NCI-H526 treated with DMSO at 0.1 percent for 48 hours (cell line): ENCODE measurements around the gene DGCR2.

Experiments used
- DNase-seq: peaks from one replicate; lab custom pipeline; 2025; lab: John Stamatoyannopoulos, UW

The DGCR2 gene

GRCh38 chr22:19127329-19128008 is 5.3 kb upstream of the DGCR2 start:
- DNase-seq, result no peak

- no peak for DNase-seq
Observed at GRCh38 chr22:19126309-19127273, 4.4 kb upstream of the DGCR2 start.

DNA sequence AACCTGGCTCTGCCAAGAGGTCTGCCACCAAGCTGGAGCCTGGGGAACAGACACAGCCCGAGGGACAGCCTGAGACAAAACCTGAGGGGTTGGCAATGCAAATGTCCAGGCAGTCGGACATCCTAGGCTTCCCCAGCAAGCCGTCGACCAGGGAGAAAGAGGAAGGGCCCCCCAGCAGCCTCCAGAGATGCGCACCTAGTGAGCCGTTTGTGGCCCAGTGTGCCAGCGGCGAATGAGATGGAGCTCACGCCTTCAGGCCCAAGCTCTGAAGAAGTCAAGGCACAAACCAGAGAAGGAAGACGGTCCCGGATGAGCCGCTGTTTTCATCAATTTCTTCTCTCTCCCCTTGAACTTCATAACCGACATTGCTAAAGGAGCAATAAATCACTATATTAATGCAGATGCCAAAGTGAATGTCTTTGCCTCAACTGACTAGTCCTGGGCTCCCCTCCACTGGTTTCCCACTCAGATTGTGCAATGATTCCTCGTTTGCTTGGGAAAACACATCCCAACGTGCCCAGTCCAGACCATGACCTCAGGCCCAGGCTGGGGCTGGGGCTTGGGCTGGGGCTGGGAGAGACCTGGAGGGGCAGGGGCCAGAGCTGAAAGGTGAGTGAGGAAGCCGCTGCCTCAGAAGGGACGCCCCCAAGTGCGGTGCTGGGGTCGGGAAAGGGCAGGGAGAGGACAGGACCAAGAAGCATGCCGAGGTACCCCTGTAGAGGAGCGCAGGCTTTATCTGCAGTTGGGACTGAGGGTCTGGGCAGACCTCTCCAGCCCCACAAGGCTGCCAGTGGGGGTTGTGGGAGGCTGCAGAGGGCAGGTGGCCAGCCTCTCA is 3.5 kb upstream of the DGCR2 start:
- DNase-seq, result no peak

- no peak for DNase-seq
Observed at GRCh38 chr22:19125011-19125410, 2.8 kb upstream of the DGCR2 start.

DNA sequence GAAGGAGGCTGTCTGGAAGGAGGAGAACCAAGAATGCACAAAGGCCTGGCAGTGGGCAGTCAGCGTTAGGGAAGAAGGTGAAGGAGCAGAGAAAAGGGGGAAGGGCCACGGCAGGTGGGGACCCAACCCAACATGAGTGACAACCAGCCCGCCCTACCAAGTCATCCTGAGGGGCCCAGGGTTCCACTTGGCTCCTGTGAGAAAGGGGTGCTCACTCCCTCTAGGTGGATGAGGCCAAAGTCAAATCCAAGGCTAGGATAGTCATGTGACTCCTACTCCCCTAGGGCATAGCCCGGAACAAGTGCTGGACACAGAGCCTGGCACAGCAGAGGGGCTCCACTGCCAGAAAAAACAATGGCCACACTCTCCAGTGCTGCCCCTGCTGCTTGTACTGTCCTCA is 2.2 kb upstream of the DGCR2 start:
- no peak for DNase-seq

DNA sequence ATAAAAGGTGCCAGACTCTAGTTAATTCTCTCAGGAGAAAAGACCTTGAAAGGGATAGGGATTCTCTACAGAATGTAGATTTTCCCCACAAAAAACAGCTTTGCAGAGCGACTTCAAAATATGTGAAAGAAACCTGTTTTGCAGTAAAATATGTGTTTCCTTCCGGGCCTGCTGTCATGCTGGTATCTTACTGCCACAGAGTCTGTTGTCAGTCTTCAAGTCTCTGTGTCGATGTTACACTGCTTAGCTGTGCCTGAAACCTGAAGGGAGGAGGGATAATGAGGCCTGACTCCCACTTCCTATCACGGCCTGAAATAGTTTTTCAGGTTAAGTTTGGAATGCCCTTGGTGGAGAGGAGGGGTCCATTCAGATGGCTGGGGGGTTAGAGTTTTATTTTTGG is 1.7 kb upstream of the DGCR2 start:
- DNase-seq, result no peak

GRCh38 chr22:19122752-19123492 is 710 bp upstream of the DGCR2 start:
- DNase-seq, result no peak

DNA sequence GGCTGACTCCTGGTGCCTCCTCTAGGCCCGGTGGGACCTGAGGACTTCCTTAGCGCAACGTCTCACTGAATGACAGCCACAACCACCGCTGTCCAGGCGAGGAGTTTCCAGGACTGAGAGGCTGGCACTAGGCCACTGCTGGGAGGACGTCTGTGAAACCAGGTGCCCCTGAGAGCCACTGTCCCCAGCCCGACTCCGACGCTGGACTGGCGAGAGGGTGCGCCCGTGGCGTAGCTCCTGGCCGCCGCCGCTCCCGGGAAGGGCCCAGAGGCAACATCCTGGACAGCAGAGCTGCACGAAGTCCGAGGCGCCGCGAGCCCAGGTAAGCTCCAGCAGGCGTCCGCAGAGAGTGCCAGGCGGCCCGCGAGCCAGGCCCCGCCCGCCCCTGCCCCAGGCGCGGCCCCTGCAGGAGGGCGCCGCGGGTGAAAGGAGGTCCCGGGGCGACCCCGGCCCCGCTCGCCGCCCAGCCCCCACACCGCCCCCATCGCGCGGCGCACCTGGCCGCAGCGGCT is 525 bp downstream of the DGCR2 start:
- DNase-seq, result no peak

GRCh38 chr22:19120829-19121630 is 1.2 kb downstream of the DGCR2 start:
- no peak for DNase-seq

- no peak for DNase-seq
Observed at GRCh38 chr22:19119949-19120348, 2.3 kb downstream of the DGCR2 start.

DNA sequence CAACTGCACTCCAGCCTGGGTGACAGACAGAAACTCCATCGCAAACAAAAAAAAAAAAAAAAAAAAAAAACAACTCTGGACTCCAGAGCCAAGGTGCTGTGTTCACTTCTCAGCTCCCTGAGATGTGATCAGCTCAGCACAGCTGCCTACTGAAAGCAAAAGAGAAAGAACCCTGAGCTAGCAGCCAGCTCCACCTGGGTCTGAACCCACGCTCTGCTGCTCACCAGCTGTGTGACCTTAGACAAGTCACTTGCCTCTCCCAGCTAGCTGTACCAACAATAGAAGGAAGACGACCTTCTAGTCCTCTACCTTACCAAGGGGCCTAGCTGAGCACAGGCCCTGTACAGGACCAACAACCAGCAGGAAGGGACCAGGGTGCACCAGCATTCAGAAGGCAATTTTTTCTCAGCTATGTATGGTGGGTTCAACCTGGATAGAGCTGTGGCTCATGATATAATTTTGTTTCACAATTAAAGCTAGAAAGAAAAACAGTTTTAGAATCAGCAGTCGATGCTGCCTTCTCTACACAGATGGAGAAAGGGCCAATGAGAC is 3.8 kb downstream of the DGCR2 start:
- DNase-seq, result no peak

GRCh38 chr22:19117111-19117512 is 5.1 kb downstream of the DGCR2 start:
- peak; percentile 33 for DNase-seq

DNA sequence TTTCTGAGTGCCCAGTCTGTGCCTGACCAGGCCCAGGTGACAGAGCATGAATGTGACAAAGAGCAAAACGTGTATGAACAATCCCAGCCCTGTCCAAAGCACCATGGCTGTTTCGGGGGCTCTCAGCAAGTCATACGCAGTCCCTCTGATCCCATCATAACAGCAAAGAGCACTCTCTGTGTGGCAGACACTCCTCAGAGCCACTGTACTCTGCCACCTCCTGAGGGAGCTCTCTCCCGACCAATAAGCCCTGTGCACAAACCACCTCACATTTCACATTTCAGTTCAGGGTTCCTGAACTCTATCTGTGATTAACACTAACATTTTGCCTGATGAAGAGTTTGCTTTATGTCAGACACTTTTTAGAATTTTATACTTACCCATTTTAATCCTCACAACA is 6.6 kb downstream of the DGCR2 start:
- DNase-seq, result no peak

DNA sequence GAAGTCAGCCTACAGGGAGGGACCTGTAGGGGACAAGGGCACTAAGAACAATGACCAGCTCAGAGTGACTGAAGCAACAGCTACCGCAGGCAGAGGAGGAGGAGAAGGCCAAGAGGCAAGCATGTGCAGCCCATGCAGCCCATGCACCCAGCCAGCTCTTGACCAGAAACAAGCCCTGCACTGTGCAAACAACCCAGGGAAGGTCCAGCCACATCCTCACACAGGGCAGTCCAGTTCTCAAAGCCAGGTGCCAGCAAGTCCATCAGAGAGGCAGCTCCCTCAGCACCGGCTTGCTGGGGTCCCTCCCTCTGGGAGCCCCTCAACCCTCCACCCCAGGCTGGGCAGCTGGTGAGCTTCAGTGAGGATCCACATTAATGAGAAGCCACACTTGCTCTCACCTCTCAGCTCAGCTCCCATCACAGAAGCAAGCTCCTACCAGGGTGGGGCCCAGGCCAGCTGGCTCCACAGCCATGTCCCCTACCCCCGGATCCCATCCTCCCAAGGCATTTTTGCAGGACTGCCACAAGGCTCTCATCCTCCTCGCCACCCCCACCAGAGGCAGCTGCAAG is 7.1 kb downstream of the DGCR2 start:
- no peak for DNase-seq

GRCh38 chr22:19113429-19113828 is 8.8 kb downstream of the DGCR2 start:
- no peak for DNase-seq

DNA sequence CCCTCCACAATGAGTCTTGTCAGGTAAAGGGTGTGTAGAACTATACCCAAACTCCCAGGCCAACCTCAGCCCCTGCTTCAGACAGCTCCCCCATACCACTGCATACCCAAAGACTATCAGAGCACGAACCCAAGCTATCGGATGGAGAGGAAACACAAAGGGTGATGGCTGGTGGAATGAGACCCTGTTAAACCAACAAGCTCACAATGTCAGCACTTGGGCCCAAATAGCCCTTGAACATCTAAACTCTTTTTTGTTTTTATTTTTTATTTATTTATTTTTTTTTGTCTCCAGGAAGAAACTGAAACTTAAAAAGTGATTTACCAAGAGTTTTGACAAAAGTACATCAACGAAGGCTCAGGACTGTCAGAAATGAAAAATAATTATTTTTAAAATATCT is 10.6 kb downstream of the DGCR2 start:
- no peak for DNase-seq

DNA sequence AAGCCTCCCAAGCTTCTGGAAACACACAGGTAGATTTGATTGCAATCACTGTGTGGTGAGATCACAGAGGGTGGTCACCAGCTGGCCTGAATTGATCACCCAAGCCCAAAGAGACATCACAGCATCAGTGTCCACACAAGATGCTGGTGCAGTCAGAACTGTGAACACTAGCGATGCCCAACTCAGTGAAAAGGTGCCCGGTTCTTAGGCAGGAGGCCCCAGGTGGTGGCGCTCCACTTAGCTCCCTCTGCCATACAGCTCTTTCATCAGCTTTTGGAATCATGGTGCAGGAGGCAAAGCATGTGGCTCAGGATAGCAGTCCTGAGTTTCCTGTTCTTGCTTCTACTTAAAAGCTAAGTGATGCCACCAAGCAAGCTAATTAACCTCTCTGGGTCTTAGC is 11.1 kb downstream of the DGCR2 start:
- DNase-seq, result no peak

GRCh38 chr22:19110646-19111045 is 11.6 kb downstream of the DGCR2 start:
- DNase-seq, result no peak

- DNase-seq, result no peak
Observed at GRCh38 chr22:19110064-19110458, 12.2 kb downstream of the DGCR2 start.
